HepG2 (cell line): ENCODE measurements around the gene ZNF213. TPM values are rescaled to one million over a fixed set of nuclear protein-coding genes. Genes with fewer than 3 reads are reported as not detected.

Source experiments
- ARID3A ChIP-seq: IDR thresholded peaks from 2 replicates; pipeline ENCODE4 v1.6.1; 2012; ENCODE audit warnings: low read depth, low read length, improper control_type of control experiment
- DMTF1 ChIP-seq: sonication (generic); formaldehyde crosslinking; IDR thresholded peaks from 2 replicates; pipeline ENCODE4 v1.4.0; 2020; ENCODE audit warnings: mild to moderate bottlenecking, missing genetic modification reagents
- GABPA ChIP-seq, 2 experiments: IDR thresholded peaks; 2 replicates each; pipeline ENCODE4 v1.6.1; 2011 to 2016; ENCODE audit warnings: low read depth in 2 of 2, low read length in 1 of 2, missing biosample characterization in 1 of 2, missing genetic modification characterization in 1 of 2
- GATAD2A ChIP-seq: IDR thresholded peaks from 2 replicates; pipeline ENCODE4 v1.6.1; 2016
- MYPOP ChIP-seq: sonication (generic); formaldehyde crosslinking; IDR thresholded peaks from 2 replicates; pipeline ENCODE4 v1.8.1; 2023; ENCODE audit warnings: mild to moderate bottlenecking, moderate library complexity, missing genetic modification reagents
- RARG ChIP-seq: sonication (generic); formaldehyde crosslinking; IDR thresholded peaks from 2 replicates; pipeline ENCODE4 v1.4.0; 2020; ENCODE audit warnings: low read depth, mild to moderate bottlenecking, missing genetic modification reagents
- SIX1 ChIP-seq: sonication (generic); formaldehyde crosslinking; IDR thresholded peaks from 2 replicates; pipeline ENCODE4 v1.4.0; 2020; ENCODE audit warnings: missing genetic modification reagents, borderline replicate concordance
- TRIM22 ChIP-seq: fragments of 450-650 bp; IDR thresholded peaks from 2 replicates; pipeline ENCODE4 v1.6.1; 2017
- ZNF414 ChIP-seq: sonication (generic); formaldehyde crosslinking; IDR thresholded peaks from 2 replicates; pipeline ENCODE4 v1.5.0; 2020; ENCODE audit warnings: missing genetic modification reagents
- ZNF639 ChIP-seq: conservative IDR thresholded peaks from 2 replicates; pipeline ENCODE4 v1.6.1; 2018; ENCODE audit warnings: missing genetic modification reagents
- ZNF770 ChIP-seq: sonication (generic); formaldehyde crosslinking; IDR thresholded peaks from 2 replicates; pipeline ENCODE4 v1.5.0; 2020; ENCODE audit warnings: mild to moderate bottlenecking, missing genetic modification reagents
- polyA plus RNA-seq, 8 experiments: library from polyadenylated mRNA; depleted of rRNA in 3 of 8; stranded (reverse) in 7 of 8; unstranded in 1 of 8; fragments of >200 nt; fragmentation: Illumina TruSeq in 4 of 8; extraction: Trizol in 4 of 8; gene quantifications; 2 replicates each; pipeline versions ENCODE4 v1.2.1 to v1.2.3, GENCODE V29; 2011 to 2016; ENCODE audit warnings: low read depth in 4 of 8, missing spikeins in 1 of 8, mixed read lengths in 1 of 8; ENCODE audit not compliant: insufficient read depth in 1 of 8
- total RNA-seq, 5 experiments: library from RNA; depleted of rRNA; stranded (reverse); fragments of >200 nt; fragmentation: Illumina TruSeq; extraction: Trizol; gene quantifications; 2 replicates each; pipeline ENCODE4 v1.2.3, GENCODE V29; 2016; ENCODE audit warnings: low read depth in 1 of 5
- TF ChIP-seq, protein P1 (sequence below): sonication (generic); formaldehyde crosslinking; IDR thresholded peaks from 2 replicates; pipeline ENCODE4 v1.8.1; 2022; ENCODE audit warnings: mild to moderate bottlenecking, missing genetic modification reagents

ZNF213 gene
- total and polyA plus RNA-seq, 2 of the 13 experiments (the other 11 are each of a cell fraction or from before 2014, with no cell fraction given) = 0.59 to 0.97 TPM

- peak; percentile 46; the same call in 1 of the 2 replicates for TF ChIP-seq ZNF770
- TF ChIP-seq ZNF639 (CRISPR knock-in tag) = 0 out of 2 replicates have a peak, but pooled peaks have one; percentile 7
- TF ChIP-seq, protein P1, sequence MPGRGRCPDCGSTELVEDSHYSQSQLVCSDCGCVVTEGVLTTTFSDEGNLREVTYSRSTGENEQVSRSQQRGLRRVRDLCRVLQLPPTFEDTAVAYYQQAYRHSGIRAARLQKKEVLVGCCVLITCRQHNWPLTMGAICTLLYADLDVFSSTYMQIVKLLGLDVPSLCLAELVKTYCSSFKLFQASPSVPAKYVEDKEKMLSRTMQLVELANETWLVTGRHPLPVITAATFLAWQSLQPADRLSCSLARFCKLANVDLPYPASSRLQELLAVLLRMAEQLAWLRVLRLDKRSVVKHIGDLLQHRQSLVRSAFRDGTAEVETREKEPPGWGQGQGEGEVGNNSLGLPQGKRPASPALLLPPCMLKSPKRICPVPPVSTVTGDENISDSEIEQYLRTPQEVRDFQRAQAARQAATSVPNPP (CRISPR knock-in tag) = 0 out of 2 replicates have a peak, but pooled peaks have one; percentile 17
- TF ChIP-seq ARID3A = no peak
- TF ChIP-seq TRIM22 = no peak
- TF ChIP-seq GATAD2A (CRISPR knock-in tag) = peak; percentile 78; the same call in 1 of the 2 replicates
- 0 out of 2 replicates have a peak, but pooled peaks have one; percentile 9 for TF ChIP-seq DMTF1 (CRISPR knock-in tag)
- 0 out of 2 replicates have a peak, but pooled peaks have one; percentile 3 for TF ChIP-seq MYPOP (CRISPR knock-in tag)
- TF ChIP-seq RARG = 0 out of 2 replicates have a peak, but pooled peaks have one; percentile 28
- TF ChIP-seq GABPA (IDR thresholded peaks at IDR 0.05; ENCODE audit: low read depth, low read length) = no peak
- peak; percentile 26; the same call in 1 of the 2 replicates for TF ChIP-seq GABPA (CRISPR knock-in tag; IDR thresholded peaks at IDR 0.05; ENCODE audit: low read depth)
- peak; percentile 7; the same call in 1 of the 2 replicates for TF ChIP-seq ZNF414 (CRISPR knock-in tag)
- TF ChIP-seq SIX1 = peak; percentile 38; the same call in 1 of the 2 replicates
Measured at GRCh38 chr16:3152991-3153368, 18.2 kb downstream of the ZNF213 start (continued).
